ENCODE results near the gene ST7.

DNA sequence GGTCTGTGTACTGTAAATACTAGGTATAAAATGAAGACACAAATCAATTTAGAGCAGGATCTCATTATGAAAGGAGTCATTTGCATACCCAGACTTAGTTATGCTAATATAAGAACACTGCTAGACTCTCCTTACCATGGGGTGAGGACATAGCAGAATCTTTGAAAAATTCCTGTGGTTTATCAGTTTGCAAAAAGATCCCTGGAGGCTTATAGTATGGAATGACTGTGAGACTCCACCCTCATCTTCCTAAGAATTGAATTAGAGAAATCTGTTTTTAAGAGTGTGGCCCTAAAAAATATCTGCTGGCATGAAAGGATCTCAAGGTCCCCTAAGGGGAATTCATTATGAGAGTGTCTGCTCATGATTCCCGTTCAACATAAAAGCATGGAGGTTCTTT, 306.3 kb downstream of the ST7 start:
- TF ChIP-seq, protein P1, sequence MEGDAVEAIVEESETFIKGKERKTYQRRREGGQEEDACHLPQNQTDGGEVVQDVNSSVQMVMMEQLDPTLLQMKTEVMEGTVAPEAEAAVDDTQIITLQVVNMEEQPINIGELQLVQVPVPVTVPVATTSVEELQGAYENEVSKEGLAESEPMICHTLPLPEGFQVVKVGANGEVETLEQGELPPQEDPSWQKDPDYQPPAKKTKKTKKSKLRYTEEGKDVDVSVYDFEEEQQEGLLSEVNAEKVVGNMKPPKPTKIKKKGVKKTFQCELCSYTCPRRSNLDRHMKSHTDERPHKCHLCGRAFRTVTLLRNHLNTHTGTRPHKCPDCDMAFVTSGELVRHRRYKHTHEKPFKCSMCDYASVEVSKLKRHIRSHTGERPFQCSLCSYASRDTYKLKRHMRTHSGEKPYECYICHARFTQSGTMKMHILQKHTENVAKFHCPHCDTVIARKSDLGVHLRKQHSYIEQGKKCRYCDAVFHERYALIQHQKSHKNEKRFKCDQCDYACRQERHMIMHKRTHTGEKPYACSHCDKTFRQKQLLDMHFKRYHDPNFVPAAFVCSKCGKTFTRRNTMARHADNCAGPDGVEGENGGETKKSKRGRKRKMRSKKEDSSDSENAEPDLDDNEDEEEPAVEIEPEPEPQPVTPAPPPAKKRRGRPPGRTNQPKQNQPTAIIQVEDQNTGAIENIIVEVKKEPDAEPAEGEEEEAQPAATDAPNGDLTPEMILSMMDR (IDR thresholded peaks at IDR 0.05; ENCODE audit: poor library complexity, severe bottlenecking): no peak
- no peak for TF ChIP-seq RAD21 (conservative IDR thresholded peaks at IDR 0.05)
- TF ChIP-seq TAF1 (IDR thresholded peaks at IDR 0.05; ENCODE audit: low read depth): no peak
- no peak for TF ChIP-seq EZH2 (IDR thresholded peaks at IDR 0.05; ENCODE audit: borderline replicate concordance, insufficient read depth, low read length, poor library complexity, severe bottlenecking)
- no peak for TF ChIP-seq POLR2AphosphoS5 (IDR thresholded peaks at IDR 0.05)
- TF ChIP-seq, protein P2, sequence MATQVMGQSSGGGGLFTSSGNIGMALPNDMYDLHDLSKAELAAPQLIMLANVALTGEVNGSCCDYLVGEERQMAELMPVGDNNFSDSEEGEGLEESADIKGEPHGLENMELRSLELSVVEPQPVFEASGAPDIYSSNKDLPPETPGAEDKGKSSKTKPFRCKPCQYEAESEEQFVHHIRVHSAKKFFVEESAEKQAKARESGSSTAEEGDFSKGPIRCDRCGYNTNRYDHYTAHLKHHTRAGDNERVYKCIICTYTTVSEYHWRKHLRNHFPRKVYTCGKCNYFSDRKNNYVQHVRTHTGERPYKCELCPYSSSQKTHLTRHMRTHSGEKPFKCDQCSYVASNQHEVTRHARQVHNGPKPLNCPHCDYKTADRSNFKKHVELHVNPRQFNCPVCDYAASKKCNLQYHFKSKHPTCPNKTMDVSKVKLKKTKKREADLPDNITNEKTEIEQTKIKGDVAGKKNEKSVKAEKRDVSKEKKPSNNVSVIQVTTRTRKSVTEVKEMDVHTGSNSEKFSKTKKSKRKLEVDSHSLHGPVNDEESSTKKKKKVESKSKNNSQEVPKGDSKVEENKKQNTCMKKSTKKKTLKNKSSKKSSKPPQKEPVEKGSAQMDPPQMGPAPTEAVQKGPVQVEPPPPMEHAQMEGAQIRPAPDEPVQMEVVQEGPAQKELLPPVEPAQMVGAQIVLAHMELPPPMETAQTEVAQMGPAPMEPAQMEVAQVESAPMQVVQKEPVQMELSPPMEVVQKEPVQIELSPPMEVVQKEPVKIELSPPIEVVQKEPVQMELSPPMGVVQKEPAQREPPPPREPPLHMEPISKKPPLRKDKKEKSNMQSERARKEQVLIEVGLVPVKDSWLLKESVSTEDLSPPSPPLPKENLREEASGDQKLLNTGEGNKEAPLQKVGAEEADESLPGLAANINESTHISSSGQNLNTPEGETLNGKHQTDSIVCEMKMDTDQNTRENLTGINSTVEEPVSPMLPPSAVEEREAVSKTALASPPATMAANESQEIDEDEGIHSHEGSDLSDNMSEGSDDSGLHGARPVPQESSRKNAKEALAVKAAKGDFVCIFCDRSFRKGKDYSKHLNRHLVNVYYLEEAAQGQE (IDR thresholded peaks at IDR 0.05; ENCODE audit: borderline replicate concordance): no peak
- no peak for TF ChIP-seq MXI1 (conservative IDR thresholded peaks at IDR 0.05; ENCODE audit: poor library complexity, severe bottlenecking)
